ENCODE data around the gene NFYB.

Gene NFYB

GRCh38 chr12:104097954-104098353, 40.1 kb downstream of the NFYB start:
- no peak for TF ChIP-seq CTCF (IDR thresholded peaks at IDR 0.05; ENCODE audit: low read depth, low read length, missing control alignments)
- no peak overlapping the region for H3K4me3 ChIP-seq (ENCODE audit: low read depth, low read length)
- no peak for DNase-seq (ENCODE audit: low read depth)

GRCh38 chr12:104095289-104095688, 42.7 kb downstream of the NFYB start:
- TF ChIP-seq CTCF (IDR thresholded peaks at IDR 0.05; ENCODE audit: low read depth, low read length, missing control alignments), result no peak
- H3K4me3 ChIP-seq (ENCODE audit: low read depth, low read length), result no peak overlapping the region
- no peak for DNase-seq (ENCODE audit: low read depth)

GRCh38 chr12:104094284-104094683, 43.7 kb downstream of the NFYB start:
- no peak for DNase-seq (ENCODE audit: low read depth)
- no peak overlapping the region for H3K4me3 ChIP-seq (ENCODE audit: low read depth, low read length)
- no peak for TF ChIP-seq CTCF (IDR thresholded peaks at IDR 0.05; ENCODE audit: low read depth, low read length, missing control alignments)

- no peak for DNase-seq (ENCODE audit: low read depth)
- H3K4me3 ChIP-seq (ENCODE audit: low read depth, low read length), result no peak overlapping the region
- TF ChIP-seq CTCF (IDR thresholded peaks at IDR 0.05; ENCODE audit: low read depth, low read length, missing control alignments), result no peak
Observed at GRCh38 chr12:104091136-104091535, 46.9 kb downstream of the NFYB start.

- H3K4me3 ChIP-seq (ENCODE audit: low read depth, low read length), result no peak overlapping the region
- no peak for TF ChIP-seq CTCF (IDR thresholded peaks at IDR 0.05; ENCODE audit: low read depth, low read length, missing control alignments)
- no peak for DNase-seq (ENCODE audit: low read depth)
Observed at GRCh38 chr12:104090685-104091084, 47.3 kb downstream of the NFYB start.

- no peak overlapping the region for H3K4me3 ChIP-seq (ENCODE audit: low read depth, low read length)
- TF ChIP-seq CTCF (IDR thresholded peaks at IDR 0.05; ENCODE audit: low read depth, low read length, missing control alignments), result no peak
- DNase-seq (ENCODE audit: low read depth), result peak; percentile 56
Observed at GRCh38 chr12:104083769-104084475, 54.1 kb downstream of the NFYB start.

- no peak for TF ChIP-seq CTCF (IDR thresholded peaks at IDR 0.05; ENCODE audit: low read depth, low read length, missing control alignments)
- no peak for DNase-seq (ENCODE audit: low read depth)
- no peak overlapping the region for H3K4me3 ChIP-seq (ENCODE audit: low read depth, low read length)
Observed at GRCh38 chr12:104080764-104081163, 57.2 kb downstream of the NFYB start.

Data from GM12864 (cell line).